Measurements from ENCODE around the gene TRIM44.

DNA sequence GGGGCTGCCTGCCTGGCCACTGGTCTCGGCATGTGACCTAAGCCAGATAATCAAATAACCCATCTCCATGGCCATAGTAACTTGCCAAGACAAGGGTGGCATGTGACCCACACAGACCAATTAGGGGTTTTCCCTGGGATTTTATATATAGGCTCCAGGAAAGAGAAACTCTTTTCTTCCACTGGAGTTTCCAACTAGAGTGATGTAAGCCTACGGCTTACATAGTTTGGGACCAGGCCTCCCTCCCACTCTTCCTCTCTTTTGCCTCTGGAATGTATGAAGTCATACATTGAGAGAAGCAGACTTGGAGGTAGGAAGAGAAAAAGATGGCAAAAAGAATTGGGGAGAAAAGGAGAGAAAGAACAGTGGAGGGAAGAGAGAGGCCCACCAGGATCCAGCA, 196.7 kb downstream of the TRIM44 start:
- no peak for TF ChIP-seq SPI1 (IDR thresholded peaks at IDR 0.05; ENCODE audit: low read depth, low read length)
- TF ChIP-seq POLR2A (IDR thresholded peaks at IDR 0.05; ENCODE audit: low read depth, low read length) = no peak
- TF ChIP-seq POLR2AphosphoS5 (IDR thresholded peaks at IDR 0.05; ENCODE audit: low read depth, low read length) = no peak
- no peak for TF ChIP-seq POU2F2 (IDR thresholded peaks at IDR 0.05; ENCODE audit: low read depth, low read length)
- TF ChIP-seq TAF1 (IDR thresholded peaks at IDR 0.05; ENCODE audit: low read depth, low read length) = no peak
- TF ChIP-seq PAX5 (IDR thresholded peaks at IDR 0.05; ENCODE audit: insufficient read depth, low read length, severe bottlenecking) = no peak

All from GM12891 (cell line).